Measurements from ENCODE around the gene REEP3. TPM values are rescaled to one million over a fixed set of nuclear protein-coding genes. Genes with fewer than 3 reads are reported as not detected.

Gene REEP3
- total and polyA plus RNA-seq, 2 of the 8 experiments (the other 6 are each of a cell fraction or from before 2014, with no cell fraction given), result 5.8 to 31.5 TPM

DNA sequence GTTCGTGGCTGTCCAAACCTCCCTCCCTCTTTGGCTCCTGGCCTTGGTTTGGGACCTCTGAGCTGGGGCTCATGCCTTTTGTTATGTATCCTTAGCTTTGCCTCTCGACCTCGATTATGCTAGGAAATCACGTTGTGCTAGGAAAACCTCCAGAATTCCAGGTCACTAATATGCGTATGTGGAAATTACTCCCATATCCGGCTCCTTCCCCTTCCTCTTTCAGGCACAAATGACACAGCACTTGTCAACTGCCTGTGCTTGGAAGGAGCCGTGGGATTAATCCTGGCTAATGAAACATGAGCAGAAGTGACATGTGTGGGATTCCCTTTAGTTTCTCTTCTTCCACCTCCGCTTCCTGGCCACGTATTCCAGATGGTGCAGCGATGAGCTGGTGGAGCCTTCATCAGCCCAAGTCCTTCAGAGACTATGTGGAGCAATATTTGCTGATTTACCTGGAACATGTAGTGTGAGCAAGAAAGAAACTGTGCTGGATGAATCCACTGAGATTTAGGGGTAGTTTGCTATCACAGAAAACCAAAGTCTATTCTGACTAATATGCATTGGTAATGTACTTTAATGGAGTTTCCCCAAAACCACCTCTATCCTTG, 149.2 kb downstream of the REEP3 start (continued):
- no peak for TF ChIP-seq HDAC2 (IDR thresholded peaks at IDR 0.05; ENCODE audit: borderline replicate concordance in 1 of 2, low read depth in 2 of 2, low read length in 2 of 2)
- no peak for TF ChIP-seq MAX (IDR thresholded peaks at IDR 0.05)
- no peak for TF ChIP-seq SP2 (IDR thresholded peaks at IDR 0.05; ENCODE audit: low read length)

All from H1 (cell line).